OCI-LY3 (cell line): Measurements from ENCODE around the gene ILF3.

ENCODE experiments used
- H2AFZ ChIP-seq: fragments of 200-600, 300-600 bp; shearing (Covaris generic); 2 replicates; pipeline ENCODE4 v1.6.0; 2014; ENCODE audit warnings: antibody characterized with exemption, low read depth, low read length
- H3K27ac ChIP-seq: fragments of 200-600, 300-600 bp; sonication (generic); 2 replicates; pipeline ENCODE4 v1.5.1; 2014; ENCODE audit warnings: mild to moderate bottlenecking, low read length, moderate library complexity, mixed read lengths
- H3K27me3 ChIP-seq: fragments of 200-600, 300-600 bp; sonication (generic); 2 replicates; pipeline ENCODE4 v1.6.1; 2014; ENCODE audit warnings: low read depth, low read length, mixed read lengths
- H3K36me3 ChIP-seq: fragments of 200-600, 300-600 bp; sonication (generic); replicated peaks from 2 replicates; pipeline ENCODE3; 2014; ENCODE audit warnings: low read depth, low read length, mixed read lengths
- H3K4me1 ChIP-seq: fragments of 300-600, 200-600 bp; sonication (generic); 2 replicates; pipeline ENCODE4 v1.6.1; 2014; ENCODE audit warnings: low read length, mixed read lengths
- H3K4me2 ChIP-seq: fragments of 200-600, 300-600 bp; sonication (generic); 2 replicates; pipeline ENCODE4 v1.6.1; 2014; ENCODE audit warnings: low read length, mixed read lengths
- H3K4me3 ChIP-seq: fragments of 300-600, 200-600 bp; sonication (generic); 2 replicates; pipeline ENCODE4 v1.5.1; 2014; ENCODE audit warnings: antibody characterized with exemption, mild to moderate bottlenecking, low read length, moderate library complexity
- H3K79me2 ChIP-seq: fragments of 300-600, 200-600 bp; shearing (Covaris generic); 2 replicates; pipeline ENCODE4 v1.6.1; 2014; ENCODE audit warnings: mild to moderate bottlenecking, low read length, mixed read lengths
- H3K9ac ChIP-seq: fragments of 300-600, 200-600 bp; shearing (Covaris generic); 2 replicates; pipeline ENCODE4 v1.6.0; 2014; ENCODE audit warnings: mild to moderate bottlenecking, low read length, moderate library complexity
- H3K9me3 ChIP-seq: fragments of 200-600, 300-600 bp; shearing (Covaris generic); 2 replicates; pipeline ENCODE4 v1.6.1; 2014; ENCODE audit warnings: low read length, mixed read lengths; ENCODE audit not compliant: insufficient read depth
- H4K20me1 ChIP-seq: fragments of 200-600, 300-600 bp; sonication (generic); 2 replicates; pipeline ENCODE4 v1.6.1; 2016; ENCODE audit warnings: low read length, mixed read lengths; ENCODE audit not compliant: insufficient read depth
- CTCF ChIP-seq: fragments of 200-600, 300-600 bp; sonication (generic); IDR thresholded peaks from 2 replicates; pipeline ENCODE4 v1.5.1; 2014; ENCODE audit warnings: antibody characterized with exemption, low read length, low read depth
- EZH2phosphoT487 ChIP-seq: fragments of 200-600 bp; shearing (Covaris generic); IDR thresholded peaks from 2 replicates; pipeline ENCODE4 v1.6.1; 2018; ENCODE audit warnings: antibody characterized with exemption, mixed run types, low read depth

Gene ILF3

DNA sequence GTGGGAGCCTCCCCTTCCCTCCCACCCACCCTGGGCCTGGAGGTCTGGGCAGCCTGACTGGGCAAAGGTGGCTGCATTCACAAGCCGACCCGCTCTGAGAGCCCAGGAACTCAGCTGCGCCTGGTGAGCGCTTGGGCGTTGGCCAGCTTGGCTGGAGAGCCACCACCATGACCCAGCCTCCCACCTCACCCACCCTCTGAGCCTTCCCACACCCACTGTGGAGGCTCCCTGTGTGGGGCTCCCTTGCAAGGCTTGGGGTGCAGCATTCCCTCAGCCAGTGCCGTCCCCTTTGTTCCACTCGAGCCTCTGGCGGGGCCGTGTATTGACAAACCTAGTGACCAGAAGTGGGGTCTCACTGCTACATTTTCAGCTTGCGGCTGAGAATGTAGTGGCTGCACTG, 32.0 kb downstream of the ILF3 start:
- H4K20me1 ChIP-seq = peaks cover 45% of the 10 kb centered on the region
- TF ChIP-seq EZH2phosphoT487 (no peak), CTCF (no peak)
- H3K27ac ChIP-seq = no peak overlapping the region
- H3K27me3 ChIP-seq = no peaks in the 10 kb centered on the region
- H3K4me1 ChIP-seq = no peaks in the 10 kb centered on the region
- peaks cover 62% of the 10 kb centered on the region; the same call in 1 of the 2 replicates for H3K79me2 ChIP-seq
- H3K9ac ChIP-seq = no peak overlapping the region
- no peak overlapping the region for H3K4me2 ChIP-seq
- H3K4me3 ChIP-seq = no peak overlapping the region
- H2AFZ ChIP-seq = no peak overlapping the region
- H3K9me3 ChIP-seq = no peaks in the 10 kb centered on the region
- peaks cover 95% of the 10 kb centered on the region for H3K36me3 ChIP-seq

DNA sequence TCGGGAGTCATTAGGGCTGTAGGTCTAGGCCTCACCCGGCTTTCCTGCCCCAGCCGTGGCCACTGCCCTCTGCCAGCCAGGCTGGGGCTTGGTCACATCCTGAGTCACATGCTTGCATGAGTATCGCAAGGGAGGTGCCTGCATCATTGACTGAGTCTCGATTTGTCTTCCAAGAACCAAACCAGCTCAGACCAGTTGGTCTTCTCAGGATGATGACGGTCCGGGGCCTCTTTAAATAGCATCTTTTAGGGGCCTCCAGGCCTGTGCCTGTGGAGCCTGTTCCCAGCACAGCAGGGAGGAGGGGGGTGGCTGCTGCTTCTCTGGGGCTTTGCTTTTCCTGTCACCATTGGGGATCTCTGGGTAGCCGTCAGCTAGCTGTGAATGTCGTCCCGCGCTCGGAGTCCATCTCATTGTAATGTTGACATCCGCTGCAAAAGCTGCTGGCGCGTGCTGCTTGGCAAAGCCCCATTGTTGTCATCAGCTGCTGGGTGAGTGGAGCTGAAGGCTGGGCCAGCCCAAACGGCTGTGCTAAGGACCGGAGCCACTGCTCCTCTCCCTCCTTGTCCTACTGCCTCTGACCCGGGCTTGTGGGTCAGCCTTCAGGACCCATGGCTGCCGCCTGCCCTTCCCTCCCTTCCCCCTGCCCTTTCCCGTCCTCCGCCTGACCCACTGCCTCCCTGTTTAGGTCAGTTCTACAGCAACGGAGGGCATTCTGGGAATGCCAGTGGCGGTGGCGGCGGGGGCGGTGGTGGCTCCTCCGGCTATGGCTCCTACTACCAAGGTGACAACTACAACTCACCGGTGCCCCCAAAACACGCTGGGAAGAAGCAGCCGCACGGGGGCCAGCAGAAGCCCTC, 32.7 kb downstream of the ILF3 start:
- Histone ChIP-seq H3K27ac (no peak overlapping the region), H3K79me2 (peaks cover 57% of the 10 kb centered on the region; the same call in 1 of the 2 replicates), H3K4me2 (no peak overlapping the region), H3K4me1 (no peaks in the 10 kb centered on the region), H3K4me3 (no peak overlapping the region), H3K9ac (no peak overlapping the region), H3K36me3 (peaks cover 97% of the 10 kb centered on the region), H3K9me3 (no peaks in the 10 kb centered on the region), H3K27me3 (no peaks in the 10 kb centered on the region), H2AFZ (no peak overlapping the region), H4K20me1 (peaks cover 48% of the 10 kb centered on the region)
- no peak for TF ChIP-seq CTCF
- TF ChIP-seq EZH2phosphoT487 = no peak

DNA sequence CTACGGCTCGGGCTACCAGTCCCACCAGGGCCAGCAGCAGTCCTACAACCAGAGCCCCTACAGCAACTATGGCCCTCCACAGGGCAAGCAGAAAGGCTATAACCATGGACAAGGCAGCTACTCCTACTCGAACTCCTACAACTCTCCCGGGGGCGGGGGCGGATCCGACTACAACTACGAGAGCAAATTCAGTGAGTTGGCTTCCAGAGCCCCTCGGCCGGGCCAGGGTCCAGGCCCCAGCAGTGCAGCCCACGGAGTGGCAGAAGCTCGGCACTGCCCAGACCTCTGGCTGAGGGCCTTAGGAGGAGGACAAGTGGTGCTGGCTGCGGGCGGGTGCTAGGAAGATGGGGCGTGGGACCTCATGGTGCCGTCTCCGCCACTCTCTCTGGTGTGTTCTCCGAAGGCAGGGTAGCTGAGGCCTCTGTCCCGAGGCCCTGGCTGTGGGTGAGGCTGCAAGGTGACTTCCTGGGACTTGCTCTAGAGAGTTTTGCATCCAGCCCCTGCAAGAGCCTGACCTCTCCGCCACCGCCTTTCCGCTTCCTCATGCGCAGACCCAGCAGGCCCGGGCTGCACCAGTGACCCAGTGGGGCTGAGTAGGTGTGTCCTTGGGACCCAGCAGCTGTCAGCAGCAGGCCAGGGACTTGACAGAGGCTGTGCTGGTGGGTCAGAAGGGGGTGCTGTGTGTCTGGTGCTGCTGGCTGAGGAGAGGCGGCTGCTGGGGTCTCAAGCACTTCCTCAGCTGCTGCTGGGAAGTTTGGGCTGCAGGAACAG, 33.6 kb downstream of the ILF3 start:
- H3K79me2 ChIP-seq = peaks cover 49% of the 10 kb centered on the region; the same call in 1 of the 2 replicates
- TF ChIP-seq CTCF (no peak), EZH2phosphoT487 (no peak)
- H3K9ac ChIP-seq = no peak overlapping the region
- H3K27me3 ChIP-seq = no peaks in the 10 kb centered on the region
- H3K36me3 ChIP-seq = peaks cover 97% of the 10 kb centered on the region
- H4K20me1 ChIP-seq = peaks cover 52% of the 10 kb centered on the region
- no peaks in the 10 kb centered on the region for H3K9me3 ChIP-seq
- no peak overlapping the region for H2AFZ ChIP-seq
- no peaks in the 10 kb centered on the region for H3K4me1 ChIP-seq
- H3K4me2 ChIP-seq = no peak overlapping the region
- no peak overlapping the region for H3K27ac ChIP-seq
- H3K4me3 ChIP-seq = no peak overlapping the region

- Histone ChIP-seq H3K4me3 (no peak overlapping the region), H3K27me3 (no peaks in the 10 kb centered on the region), H3K4me1 (no peaks in the 10 kb centered on the region), H3K9ac (no peak overlapping the region), H4K20me1 (peaks cover 53% of the 10 kb centered on the region), H3K4me2 (no peak overlapping the region), H3K27ac (no peak overlapping the region), H3K79me2 (peaks cover 41% of the 10 kb centered on the region; the same call in 1 of the 2 replicates), H2AFZ (no peak overlapping the region), H3K9me3 (no peaks in the 10 kb centered on the region), H3K36me3 (peaks cover 89% of the 10 kb centered on the region)
- TF ChIP-seq CTCF (no peak), EZH2phosphoT487 (no peak)
Measured at GRCh38 chr19:10688545-10689280, 34.6 kb downstream of the ILF3 start.
